GM18519 (cell line): ENCODE measurements around the gene GRIA4.
A peak's percentile ranks its signal among the peaks of the same experiment; 100 is the strongest.

Experiments
- ATAC-seq: cut with Tn5 transposase; IDR thresholded peaks from one replicate; pipeline ENCODE4 v1.9.1; 2021; ENCODE audit warnings: mild to moderate bottlenecking, moderate library complexity; ENCODE audit not compliant: unreplicated experiment, low FRiP score

GRIA4 gene

GRCh38 chr11:105907319-105907718 is 297.4 kb downstream of the GRIA4 start:
- ATAC-seq: no peak

GRCh38 chr11:105910095-105910715 is 300.3 kb downstream of the GRIA4 start:
- no peak for ATAC-seq

GRCh38 chr11:105911454-105911853 is 301.6 kb downstream of the GRIA4 start:
- ATAC-seq: no peak

- no peak for ATAC-seq
These were observed 302.8 kb downstream of the GRIA4 start for GRCh38 chr11:105912666-105913065.

GRCh38 chr11:105915021-105915420 is 305.1 kb downstream of the GRIA4 start:
- no peak for ATAC-seq

GRCh38 chr11:105918039-105918438 is 308.2 kb downstream of the GRIA4 start:
- ATAC-seq: no peak

GRCh38 chr11:105918600-105918999 is 308.7 kb downstream of the GRIA4 start:
- ATAC-seq: no peak

- no peak for ATAC-seq
These were observed 313.4 kb downstream of the GRIA4 start for GRCh38 chr11:105923252-105923651.

GRCh38 chr11:105923807-105924206 is 313.9 kb downstream of the GRIA4 start:
- ATAC-seq: no peak

- ATAC-seq: no peak
These were observed 319.4 kb downstream of the GRIA4 start for GRCh38 chr11:105929084-105929955.

GRCh38 chr11:105933695-105934094 is 323.8 kb downstream of the GRIA4 start:
- no peak for ATAC-seq

- no peak for ATAC-seq
These were observed 325.9 kb downstream of the GRIA4 start for GRCh38 chr11:105935791-105936190.

- ATAC-seq: peak; percentile 45
These were observed 327.5 kb downstream of the GRIA4 start for GRCh38 chr11:105937331-105937730.

- ATAC-seq: no peak
These were observed 327.9 kb downstream of the GRIA4 start for GRCh38 chr11:105937738-105938137.

- ATAC-seq: no peak
These were observed 333.0 kb downstream of the GRIA4 start for GRCh38 chr11:105942921-105943320.

- no peak for ATAC-seq
These were observed 339.2 kb downstream of the GRIA4 start for GRCh38 chr11:105948918-105949590.

- no peak for ATAC-seq
These were observed 344.0 kb downstream of the GRIA4 start for GRCh38 chr11:105953886-105954285.

GRCh38 chr11:105960252-105961245 is 350.7 kb downstream of the GRIA4 start:
- ATAC-seq: no peak

GRCh38 chr11:105968021-105968697 is 358.3 kb downstream of the GRIA4 start:
- ATAC-seq: no peak

- ATAC-seq: no peak
These were observed 359.9 kb downstream of the GRIA4 start for GRCh38 chr11:105969756-105970155.
